HCT116 (cell line): ENCODE results near the gene RYR3. TPM values are rescaled to one million over a fixed set of nuclear protein-coding genes. Genes with fewer than 3 reads are reported as not detected.

Experiments
- ATAC-seq: fragments of 200-7000 bp; cut with Tn5 transposase; 2 replicates; pipeline ENCODE4 v1.9.1; 2020; ENCODE audit warnings: mild to moderate bottlenecking, moderate library complexity
- BruUV-seq: library from RNA; stranded (reverse); fragments of 400-500 nt; replicated peaks from 2 replicates; lab custom pipeline; 2021; lab: Mats Ljungman, UMichigan
- CTCF ChIA-PET: fragments of 300-600 bp; sonication (Branson Sonifier 250); formaldehyde crosslinking; loops from one replicate; lab custom pipeline; 2021; ENCODE audit warnings: antibody characterized with exemption; lab: Charles Lee
- POLR2A ChIA-PET: fragments of 300-600, 350-600 bp; sonication (Branson Sonifier 250); formaldehyde crosslinking; loops from one replicate; lab custom pipeline; 2021; ENCODE audit warnings: antibody characterized with exemption; lab: Charles Lee
- RAD21 ChIA-PET, 2 experiments: fragments of 300-600 bp; sonication (Branson Sonifier 250); formaldehyde crosslinking; loops; one replicate each; lab custom pipeline; 2023; ENCODE audit warnings: low total read pairs in 2 of 2; ENCODE audit not compliant: uncharacterized antibody in 2 of 2, unreplicated experiment in 2 of 2, low non-redundant PET in 1 of 2; lab: Charles Lee
- DNase-seq: peaks from one replicate; pipeline ENCODE4 v3.0.0-alpha.2; 2010; ENCODE audit warnings: low read depth, low spot score
- H2AFZ ChIP-seq: fragments of 200-600 bp; shearing (Covaris generic), sonication (generic); 2 replicates; pipeline ENCODE4 v1.6.1; 2017; ENCODE audit warnings: low read depth, mixed run types, mixed read lengths, antibody characterized with exemption, low read length; ENCODE audit not compliant: poor library complexity, severe bottlenecking
- H3K27ac ChIP-seq: 2 replicates; pipeline ENCODE4 v1.5.1; 2012; ENCODE audit warnings: low read depth, low read length
- H3K27me3 ChIP-seq: fragments of 200-600 bp; sonication (generic); 2 replicates; pipeline ENCODE4 v1.6.1; 2016; ENCODE audit warnings: mixed run types, low read length, mixed read lengths; ENCODE audit not compliant: insufficient read depth
- H3K36me3 ChIP-seq, 2 experiments: fragments of 200-500 bp in 1 of 2; fragments of 200-600 bp in 1 of 2; sonication (Bioruptor generic) in 1 of 2; sonication (generic) in 1 of 2; 2 replicates each; pipeline versions ENCODE4 v1.5.1 to v1.6.1; 2014 to 2016; ENCODE audit warnings: low read length in 2 of 2, inconsistent platforms in 1 of 2, mixed read lengths in 1 of 2, mixed run types in 1 of 2; ENCODE audit not compliant: insufficient read depth in 2 of 2, control insufficient read depth in 1 of 2
- H3K4me1 ChIP-seq, 2 experiments: fragments of 200-600 bp in 1 of 2; sonication (generic) in 1 of 2; 2 replicates each; pipeline versions ENCODE4 v1.5.1 to v1.6.1; 2012 to 2017; ENCODE audit warnings: low read length in 2 of 2, inconsistent platforms in 1 of 2, mild to moderate bottlenecking in 1 of 2, mixed read lengths in 1 of 2, mixed run types in 1 of 2, moderate library complexity in 1 of 2; ENCODE audit not compliant: insufficient read depth in 2 of 2, control insufficient read depth in 1 of 2
- H3K4me2 ChIP-seq: fragments of 200-600 bp; sonication (generic); 2 replicates; pipeline ENCODE4 v1.6.1; 2017; ENCODE audit warnings: mixed run types, low read length, mixed read lengths
- H3K4me3 ChIP-seq, 2 experiments: fragments of 200-600 bp in 1 of 2; sonication (generic) in 1 of 2; replicated peaks in 1 of 2; 2 replicates each; pipeline ENCODE4 v1.5.1; 2011 to 2016; ENCODE audit warnings: low read length in 2 of 2, control low read depth in 1 of 2, low read depth in 1 of 2, mild to moderate bottlenecking in 1 of 2, mixed read lengths in 1 of 2, mixed run types in 1 of 2
- H3K79me2 ChIP-seq: fragments of 200-600 bp; sonication (generic); 2 replicates; pipeline ENCODE4 v1.6.1; 2017; ENCODE audit warnings: mild to moderate bottlenecking, mixed run types, low read length, moderate library complexity, mixed read lengths; ENCODE audit not compliant: insufficient read depth
- H3K9ac ChIP-seq: fragments of 200-600 bp; sonication (generic); 2 replicates; pipeline ENCODE4 v1.6.1; 2016; ENCODE audit warnings: low read length, mixed read lengths
- H3K9me2 ChIP-seq: fragments of 200-600 bp; sonication (generic), shearing (Covaris generic); 2 replicates; pipeline ENCODE4 v1.6.1; 2017; ENCODE audit warnings: mixed run types, mild to moderate bottlenecking, moderate library complexity; ENCODE audit not compliant: insufficient read depth
- H3K9me3 ChIP-seq, 2 experiments: fragments of 200-500 bp in 1 of 2; fragments of 200-600 bp in 1 of 2; sonication (Bioruptor generic) in 1 of 2; sonication (generic) in 1 of 2; 2 replicates each; pipeline ENCODE4 v1.6.1; 2014 to 2017; ENCODE audit warnings: low read length in 2 of 2, mixed read lengths in 2 of 2, inconsistent platforms in 1 of 2, low read depth in 1 of 2, mild to moderate bottlenecking in 1 of 2, mixed run types in 1 of 2, moderate library complexity in 1 of 2; ENCODE audit not compliant: control insufficient read depth in 1 of 2, insufficient read depth in 1 of 2
- H4K20me1 ChIP-seq: fragments of 200-600 bp; sonication (generic), shearing (Covaris generic); 2 replicates; pipeline ENCODE4 v1.6.1; 2017; ENCODE audit warnings: mixed run types, mild to moderate bottlenecking, moderate library complexity; ENCODE audit not compliant: insufficient read depth
- CBX3 ChIP-seq: IDR thresholded peaks from 2 replicates; pipeline ENCODE4 v1.6.1; 2012; ENCODE audit warnings: low read depth
- EGR1 ChIP-seq: IDR thresholded peaks from 2 replicates; pipeline ENCODE4 v1.6.1; 2012; ENCODE audit warnings: low read depth
- ELF1 ChIP-seq: IDR thresholded peaks from 2 replicates; pipeline ENCODE4 v1.6.1; 2012; ENCODE audit warnings: low read depth, borderline replicate concordance
- EZH2 ChIP-seq: fragments of 200-600 bp; sonication (generic); IDR thresholded peaks from 2 replicates; pipeline ENCODE4 v1.6.1; 2017; ENCODE audit warnings: antibody characterized with exemption, mixed run types
- EZH2phosphoT487 ChIP-seq: fragments of 200-600 bp; IDR thresholded peaks from 2 replicates; pipeline ENCODE4 v1.6.1; 2018; ENCODE audit warnings: antibody characterized with exemption, borderline replicate concordance
- POLR2A ChIP-seq: IDR thresholded peaks from 2 replicates; pipeline ENCODE4 v1.7.0; 2011; ENCODE audit warnings: borderline replicate concordance; ENCODE audit not compliant: insufficient read depth, insufficient read length; ENCODE audit errors: extremely low read depth
- POLR2AphosphoS5 ChIP-seq: IDR thresholded peaks from 2 replicates; pipeline ENCODE4 v1.6.1; 2011; ENCODE audit warnings: mild to moderate bottlenecking, low read depth, low read length, moderate library complexity
- RAD21 ChIP-seq: IDR thresholded peaks from 2 replicates; pipeline ENCODE4 v1.6.1; 2012; ENCODE audit warnings: low read depth, mild to moderate bottlenecking
- SIN3A ChIP-seq: IDR thresholded peaks from 2 replicates; pipeline ENCODE4 v1.6.1; 2012; ENCODE audit warnings: low read depth
- SRF ChIP-seq: IDR thresholded peaks from 2 replicates; pipeline ENCODE4 v1.6.1; 2012; ENCODE audit warnings: low read depth
- YY1 ChIP-seq: IDR thresholded peaks from 2 replicates; pipeline ENCODE4 v1.6.1; 2011; ENCODE audit warnings: low read length, low read depth, moderate library complexity, mild to moderate bottlenecking; ENCODE audit not compliant: insufficient replicate concordance; ENCODE audit errors: extremely low read depth
- ZFX ChIP-seq: fragments of 450-650 bp; IDR thresholded peaks from 2 replicates; pipeline ENCODE4 v1.6.1; 2017
- ZNF274 ChIP-seq: fragments of 200-500 bp; sonication (Bioruptor generic); IDR thresholded peaks from 2 replicates; pipeline ENCODE4 v1.6.1; 2014; ENCODE audit warnings: mild to moderate bottlenecking, low read depth, low read length, inconsistent platforms
- intact Hi-C: fragments of 100-400 bp; cut with micrococcal nuclease; formaldehyde crosslinking; loops from 2 replicates; pipeline ENCODE4 v1.10.0; 2022
- total RNA-seq: library from RNA; stranded (reverse); gene quantifications from one replicate; pipeline ENCODE4 v1.2.1, GENCODE V29; 2021; ENCODE audit not compliant: unreplicated experiment
- TF ChIP-seq, protein P1 (sequence below): IDR thresholded peaks from 2 replicates; pipeline ENCODE4 v1.6.1; 2011; ENCODE audit warnings: mild to moderate bottlenecking, low read length, moderate library complexity; ENCODE audit not compliant: insufficient replicate concordance; ENCODE audit errors: extremely low read depth
- TF ChIP-seq, protein P2 (sequence below): IDR thresholded peaks from 2 replicates; pipeline ENCODE4 v1.6.1; 2012
- TF ChIP-seq, protein P3 (sequence below): IDR thresholded peaks from 2 replicates; pipeline ENCODE4 v1.6.1; 2012; ENCODE audit warnings: low read depth
- TF ChIP-seq, protein P4 (sequence below): IDR thresholded peaks from 2 replicates; pipeline ENCODE4 v1.6.1; 2012

The RYR3 gene
- total RNA-seq, 1 experiment from 2014 or later, result not detected

DNA sequence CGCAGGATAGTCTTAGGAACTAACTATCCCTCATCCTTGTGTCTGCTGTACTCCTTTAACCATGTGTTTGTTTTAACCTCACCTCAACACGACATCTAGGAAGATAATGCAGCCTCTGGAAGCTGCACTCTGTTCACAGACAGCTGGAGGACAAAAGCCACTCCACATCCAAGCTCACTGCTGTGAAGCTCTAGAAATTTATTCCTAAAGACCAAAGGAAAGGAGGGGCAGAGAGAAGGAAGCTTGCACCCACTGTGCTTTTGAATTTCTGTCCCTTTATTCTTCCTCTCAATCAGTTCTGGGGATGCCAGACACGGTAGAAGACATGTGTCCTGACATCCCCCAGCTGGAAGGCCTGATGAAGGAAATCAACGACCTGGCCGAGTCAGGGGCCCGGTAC is 474.6 kb downstream of the RYR3 start (continued):
- TF ChIP-seq YY1 (no peak), RAD21 (no peak), CBX3 (no peak), SRF (no peak), POLR2AphosphoS5 (no peak), POLR2A (no peak)

DNA sequence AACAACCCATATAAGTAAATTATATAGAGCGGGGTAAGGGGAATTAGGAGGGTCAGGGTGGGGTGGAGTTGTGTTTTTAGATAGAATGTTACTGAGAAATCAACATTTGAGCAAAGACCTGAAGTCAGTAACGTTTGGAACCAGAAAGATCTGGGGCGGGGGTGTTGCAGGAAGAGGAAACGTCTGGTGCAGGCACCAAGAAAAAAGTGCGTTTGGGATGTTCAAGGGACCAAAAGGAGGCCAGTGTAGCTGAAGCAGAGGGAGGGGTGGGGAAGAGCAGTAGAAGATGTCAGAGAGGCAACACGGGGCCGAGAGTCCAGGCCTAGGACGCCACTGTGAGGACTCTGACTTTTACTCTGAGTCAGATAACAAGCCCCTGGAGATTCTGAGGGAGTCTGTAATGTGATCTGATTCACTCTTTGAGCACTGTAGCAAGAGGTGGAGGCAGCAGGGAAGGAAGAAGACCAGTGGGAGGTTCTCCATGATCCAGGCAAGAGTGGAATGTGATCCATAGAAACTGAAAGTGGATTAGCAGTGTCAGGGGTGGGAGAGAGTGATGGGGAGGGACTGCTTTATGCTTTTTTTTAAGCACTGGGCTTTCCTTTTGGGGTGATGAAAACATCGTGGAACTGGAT is 478.3 kb downstream of the RYR3 start:
- H2AFZ ChIP-seq, result no peak overlapping the region
- H3K9me3 ChIP-seq, result no peaks in the 10 kb centered on the region
- H3K4me3 ChIP-seq, result no peak overlapping the region
- H3K9me2 ChIP-seq, result no peaks in the 10 kb centered on the region
- ChIA-PET RAD21 (no interaction called here), CTCF (no interaction called here), POLR2A (no interaction called here)
- ATAC-seq, result no peak
- BruUV-seq, result no TSS peak
- no peaks in the 10 kb centered on the region for H4K20me1 ChIP-seq
- peaks cover 38% of the 10 kb centered on the region for H3K27me3 ChIP-seq
- H3K4me1 ChIP-seq, result no peaks in the 10 kb centered on the region
- no peak for DNase-seq
- no peaks in the 10 kb centered on the region for H3K79me2 ChIP-seq
- no peak overlapping the region for H3K9ac ChIP-seq
- TF ChIP-seq, protein P1, sequence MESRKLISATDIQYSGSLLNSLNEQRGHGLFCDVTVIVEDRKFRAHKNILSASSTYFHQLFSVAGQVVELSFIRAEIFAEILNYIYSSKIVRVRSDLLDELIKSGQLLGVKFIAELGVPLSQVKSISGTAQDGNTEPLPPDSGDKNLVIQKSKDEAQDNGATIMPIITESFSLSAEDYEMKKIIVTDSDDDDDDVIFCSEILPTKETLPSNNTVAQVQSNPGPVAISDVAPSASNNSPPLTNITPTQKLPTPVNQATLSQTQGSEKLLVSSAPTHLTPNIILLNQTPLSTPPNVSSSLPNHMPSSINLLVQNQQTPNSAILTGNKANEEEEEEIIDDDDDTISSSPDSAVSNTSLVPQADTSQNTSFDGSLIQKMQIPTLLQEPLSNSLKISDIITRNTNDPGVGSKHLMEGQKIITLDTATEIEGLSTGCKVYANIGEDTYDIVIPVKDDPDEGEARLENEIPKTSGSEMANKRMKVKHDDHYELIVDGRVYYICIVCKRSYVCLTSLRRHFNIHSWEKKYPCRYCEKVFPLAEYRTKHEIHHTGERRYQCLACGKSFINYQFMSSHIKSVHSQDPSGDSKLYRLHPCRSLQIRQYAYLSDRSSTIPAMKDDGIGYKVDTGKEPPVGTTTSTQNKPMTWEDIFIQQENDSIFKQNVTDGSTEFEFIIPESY, result no peak
- TF ChIP-seq SRF (no peak), ZFX (no peak), POLR2A (no peak), SIN3A (no peak), ZNF274 (no peak), EGR1 (no peak), ELF1 (no peak), EZH2 (no peak), EZH2phosphoT487 (no peak), CBX3 (no peak), YY1 (no peak), RAD21 (no peak)
- TF ChIP-seq, protein P2, sequence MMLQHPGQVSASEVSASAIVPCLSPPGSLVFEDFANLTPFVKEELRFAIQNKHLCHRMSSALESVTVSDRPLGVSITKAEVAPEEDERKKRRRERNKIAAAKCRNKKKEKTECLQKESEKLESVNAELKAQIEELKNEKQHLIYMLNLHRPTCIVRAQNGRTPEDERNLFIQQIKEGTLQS, result no peak
- TF ChIP-seq, protein P3, sequence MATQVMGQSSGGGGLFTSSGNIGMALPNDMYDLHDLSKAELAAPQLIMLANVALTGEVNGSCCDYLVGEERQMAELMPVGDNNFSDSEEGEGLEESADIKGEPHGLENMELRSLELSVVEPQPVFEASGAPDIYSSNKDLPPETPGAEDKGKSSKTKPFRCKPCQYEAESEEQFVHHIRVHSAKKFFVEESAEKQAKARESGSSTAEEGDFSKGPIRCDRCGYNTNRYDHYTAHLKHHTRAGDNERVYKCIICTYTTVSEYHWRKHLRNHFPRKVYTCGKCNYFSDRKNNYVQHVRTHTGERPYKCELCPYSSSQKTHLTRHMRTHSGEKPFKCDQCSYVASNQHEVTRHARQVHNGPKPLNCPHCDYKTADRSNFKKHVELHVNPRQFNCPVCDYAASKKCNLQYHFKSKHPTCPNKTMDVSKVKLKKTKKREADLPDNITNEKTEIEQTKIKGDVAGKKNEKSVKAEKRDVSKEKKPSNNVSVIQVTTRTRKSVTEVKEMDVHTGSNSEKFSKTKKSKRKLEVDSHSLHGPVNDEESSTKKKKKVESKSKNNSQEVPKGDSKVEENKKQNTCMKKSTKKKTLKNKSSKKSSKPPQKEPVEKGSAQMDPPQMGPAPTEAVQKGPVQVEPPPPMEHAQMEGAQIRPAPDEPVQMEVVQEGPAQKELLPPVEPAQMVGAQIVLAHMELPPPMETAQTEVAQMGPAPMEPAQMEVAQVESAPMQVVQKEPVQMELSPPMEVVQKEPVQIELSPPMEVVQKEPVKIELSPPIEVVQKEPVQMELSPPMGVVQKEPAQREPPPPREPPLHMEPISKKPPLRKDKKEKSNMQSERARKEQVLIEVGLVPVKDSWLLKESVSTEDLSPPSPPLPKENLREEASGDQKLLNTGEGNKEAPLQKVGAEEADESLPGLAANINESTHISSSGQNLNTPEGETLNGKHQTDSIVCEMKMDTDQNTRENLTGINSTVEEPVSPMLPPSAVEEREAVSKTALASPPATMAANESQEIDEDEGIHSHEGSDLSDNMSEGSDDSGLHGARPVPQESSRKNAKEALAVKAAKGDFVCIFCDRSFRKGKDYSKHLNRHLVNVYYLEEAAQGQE, result no peak
- TF ChIP-seq, protein P4, sequence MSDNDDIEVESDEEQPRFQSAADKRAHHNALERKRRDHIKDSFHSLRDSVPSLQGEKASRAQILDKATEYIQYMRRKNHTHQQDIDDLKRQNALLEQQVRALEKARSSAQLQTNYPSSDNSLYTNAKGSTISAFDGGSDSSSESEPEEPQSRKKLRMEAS, result no peak
- H3K36me3 ChIP-seq, result no peaks in the 10 kb centered on the region
- H3K27ac ChIP-seq, result no peak overlapping the region
- intact Hi-C loops, result no loop called here
- H3K4me2 ChIP-seq, result no peak overlapping the region
